GM19467 (cell line): Measurements from ENCODE around the gene SLC35A2.

Experiments
- ATAC-seq: cut with Tn5 transposase; IDR thresholded peaks from one replicate; pipeline ENCODE4 v1.9.1; 2021; ENCODE audit warnings: mild to moderate bottlenecking, moderate library complexity; ENCODE audit not compliant: unreplicated experiment

SLC35A2 gene

GRCh38 chrX:48911412-48912182 lies at the start of gene SLC35A2:
SLC35A2 (minus strand) TSS chrX:48911646; CDS start chrX:48911636, 10 bp downstream.
- peak; percentile 45 for ATAC-seq

GRCh38 chrX:48960291-48960690 lies 48.8 kb upstream of the SLC35A2 start:
- ATAC-seq, result no peak

- ATAC-seq, result no peak
Observed at GRCh38 chrX:48958635-48959094, 47.2 kb upstream of the SLC35A2 start.

GRCh38 chrX:48957827-48958634 lies 46.6 kb upstream of the SLC35A2 start:
- peak; percentile 72 for ATAC-seq

GRCh38 chrX:48957477-48957826 lies 46.0 kb upstream of the SLC35A2 start, which contains the start of gene OTUD5:
OTUD5 (minus strand) TSS chrX:48957607; CDS start chrX:48957570, 37 bp downstream.
- peak; percentile 34 for ATAC-seq

- peak; percentile 1 for ATAC-seq
Observed at GRCh38 chrX:48956728-48957414, 45.4 kb upstream of the SLC35A2 start.

GRCh38 chrX:48948589-48948988 lies 37.1 kb upstream of the SLC35A2 start:
- no peak for ATAC-seq

GRCh38 chrX:48945517-48946348 lies 34.3 kb upstream of the SLC35A2 start:
- no peak for ATAC-seq

GRCh38 chrX:48942895-48943294 lies 31.4 kb upstream of the SLC35A2 start:
- no peak for ATAC-seq

- ATAC-seq, result no peak
Observed at GRCh38 chrX:48940404-48940955, 29.0 kb upstream of the SLC35A2 start.

- ATAC-seq, result no peak
Observed at GRCh38 chrX:48939524-48940228, 28.2 kb upstream of the SLC35A2 start.

- ATAC-seq, result peak; percentile 56
Observed at GRCh38 chrX:48938721-48939425, 27.4 kb upstream of the SLC35A2 start.

GRCh38 chrX:48937054-48937907 lies 25.8 kb upstream of the SLC35A2 start:
- ATAC-seq, result peak; percentile 39

GRCh38 chrX:48936429-48937053 lies 25.1 kb upstream of the SLC35A2 start:
- no peak for ATAC-seq

- ATAC-seq, result no peak
Observed at GRCh38 chrX:48935301-48935670, 23.8 kb upstream of the SLC35A2 start.

GRCh38 chrX:48934581-48935300 lies 23.3 kb upstream of the SLC35A2 start:
- ATAC-seq, result no peak

- no peak for ATAC-seq
Observed at GRCh38 chrX:48933757-48934156, 22.3 kb upstream of the SLC35A2 start.
